Gastroesophageal sphincter (tissue), 4 donors: ENCODE measurements around the gene CRTC3. TPM values are rescaled to one million over a fixed set of nuclear protein-coding genes. Genes with fewer than 3 reads are reported as not detected.
A peak's percentile ranks its signal among the peaks of the same experiment; 100 is the strongest.

Experiments
- ATAC-seq: fragments of 150-250 bp; one replicate; pipeline ENCODE4 v1.9.1; 2016; ENCODE audit warnings: mild to moderate bottlenecking, moderate library complexity
- H3K27ac ChIP-seq, 4 donors: fragments of 200-600 bp; sonication (generic) in 3 of 4; 1 replicate in 3 of 4; 2 replicates in 1 of 4; pipeline ENCODE4 v1.5.1; 2016 to 2019
- H3K27me3 ChIP-seq: fragments of 200-600 bp; sonication (generic); one replicate; pipeline ENCODE4 v1.5.1; 2019
- H3K36me3 ChIP-seq, 2 donors: fragments of 200-600 bp; sonication (generic); one replicate each; pipeline ENCODE4 v1.5.1; 2019; ENCODE audit warnings: control low read depth in 1 of 2
- H3K4me1 ChIP-seq, 3 donors: fragments of 200-600 bp; sonication (generic); 1 replicate in 2 of 3; 2 replicates in 1 of 3; pipeline ENCODE4 v1.5.1; 2016 to 2019; ENCODE audit warnings: control low read depth in 2 of 3
- H3K4me3 ChIP-seq, 2 donors: fragments of 200-600 bp; sonication (generic); one replicate each; pipeline ENCODE4 v1.5.1; 2019; ENCODE audit warnings: mild to moderate bottlenecking in 1 of 2, moderate library complexity in 1 of 2
- H3K9me3 ChIP-seq, 3 donors: fragments of 200-600 bp; sonication (generic); one replicate each; pipeline ENCODE4 v1.5.1; 2017 to 2019; ENCODE audit warnings: control low read depth in 2 of 3
- EP300 ChIP-seq: sonication (generic); formaldehyde crosslinking; IDR thresholded peaks from one replicate; pipeline ENCODE4 v1.6.1; 2017; ENCODE audit warnings: antibody characterized with exemption, mild to moderate bottlenecking
- POLR2A ChIP-seq, 2 donors: fragments of 450-650 bp; IDR thresholded peaks; one replicate each; pipeline ENCODE4 v1.6.1; 2017; ENCODE audit warnings: antibody characterized with exemption in 2 of 2, mild to moderate bottlenecking in 2 of 2, moderate library complexity in 1 of 2
- POLR2AphosphoS5 ChIP-seq: sonication (generic); formaldehyde crosslinking; IDR thresholded peaks from one replicate; pipeline ENCODE4 v1.6.1; 2017; ENCODE audit warnings: antibody characterized with exemption
- WGBS, 2 donors: methylation state at CpG; one replicate each; pipeline ENCODE4 v1.1.5; 2018; ENCODE audit warnings: low coverage in 1 of 2; 5-methylcytosine and 5-hydroxymethylcytosine counted together
- total RNA-seq, 4 donors: library from RNA; depleted of rRNA; stranded (reverse); fragments of >200 nt; gene quantifications; one replicate each; pipeline ENCODE4 v1.1.0, GENCODE V29; 2016
- TF ChIP-seq, protein P1 (sequence below), 4 experiments: fragments of 200-600 bp in 2 of 4; fragments of 450-650 bp in 2 of 4; sonication (generic) in 1 of 4; IDR thresholded peaks; one replicate each; pipeline ENCODE4 v1.5.1; 2017 to 2019; ENCODE audit warnings: antibody characterized with exemption in 4 of 4, mild to moderate bottlenecking in 2 of 4, moderate library complexity in 2 of 4

CRTC3 gene
- total RNA-seq, 4 donors from 2014 or later, result 44.5 to 68.6 (median 65.6) TPM

DNA sequence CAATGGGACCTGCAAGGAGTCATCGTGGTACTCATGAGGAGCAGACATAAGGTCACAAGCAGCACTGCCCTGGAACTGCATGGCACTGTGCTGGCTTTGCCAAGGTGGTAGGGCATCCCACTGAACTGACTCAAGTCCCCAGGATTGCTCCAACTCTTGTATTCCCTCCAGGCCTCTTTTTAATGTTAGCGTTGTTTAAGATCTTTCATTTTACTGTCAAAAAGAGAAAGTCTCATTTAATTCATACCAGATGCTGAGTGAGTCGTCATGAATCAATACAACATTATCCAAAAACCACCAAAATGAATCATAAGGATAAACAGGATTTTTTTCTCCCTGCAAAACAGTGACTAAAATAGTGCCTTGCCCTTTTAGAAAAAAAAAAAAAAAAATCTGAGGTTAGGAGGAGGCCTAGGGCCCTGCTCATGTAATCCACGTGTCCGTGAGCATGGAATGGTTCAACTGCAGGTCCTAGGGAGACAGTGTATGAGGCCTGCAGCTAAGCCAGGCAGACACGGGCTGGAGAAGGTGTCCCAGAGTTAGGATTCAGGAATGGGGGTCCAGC is 150.7 kb downstream of the CRTC3 start:
- TF ChIP-seq POLR2AphosphoS5 (peak; percentile 58), POLR2A (IDR thresholded peaks at IDR 0.05) (no peak)
- Histone ChIP-seq H3K4me3 (no peak overlapping the region), H3K27me3 (no peaks in the 10 kb centered on the region), H3K36me3 (no peaks in the 10 kb centered on the region), H3K27ac (peak overlapping the region; percentile 15 to 68 (median 63)), H3K4me1 (peaks cover 0 to 14% (median 10%) of the 10 kb centered on the region in 3 donors), H3K9me3 (no peaks in the 10 kb centered on the region)
- peak; percentile 86 for ATAC-seq
- 5 to 30% methylated on average over 2 to 6 of the region's 6 CpGs for WGBS, 2 donors

DNA sequence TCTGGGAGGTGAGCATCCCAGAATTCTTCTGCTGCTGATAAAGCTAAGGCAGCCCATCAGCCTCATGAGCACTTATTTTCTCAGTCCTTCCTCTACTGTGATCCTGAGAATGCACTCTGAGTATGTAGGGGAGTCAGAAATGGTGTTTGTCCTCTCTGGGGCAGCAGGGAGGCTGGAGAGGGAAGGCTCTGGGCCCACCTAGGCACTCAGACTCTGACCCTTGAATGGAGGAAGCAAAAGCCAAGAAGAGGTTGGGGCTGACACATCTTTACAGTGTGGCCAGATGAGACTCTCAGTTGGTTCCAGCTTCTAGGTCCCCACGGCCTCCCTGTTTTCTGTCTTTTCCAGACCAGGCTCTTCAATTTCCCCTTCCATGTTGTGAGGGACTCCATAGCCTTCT is 151.3 kb downstream of the CRTC3 start:
- WGBS, 2 donors, result 71 to 80% methylated on average over 1 of the region's 1 CpG
- H3K27ac ChIP-seq, result peak overlapping the region; percentile 15 to 68 (median 60)
- no peaks in the 10 kb centered on the region for H3K9me3 ChIP-seq
- no peak for ATAC-seq
- H3K27me3 ChIP-seq, result no peaks in the 10 kb centered on the region
- H3K36me3 ChIP-seq, result no peaks in the 10 kb centered on the region
- peaks cover 0 to 14% (median 10%) of the 10 kb centered on the region in 3 donors for H3K4me1 ChIP-seq
- TF ChIP-seq, protein P1, sequence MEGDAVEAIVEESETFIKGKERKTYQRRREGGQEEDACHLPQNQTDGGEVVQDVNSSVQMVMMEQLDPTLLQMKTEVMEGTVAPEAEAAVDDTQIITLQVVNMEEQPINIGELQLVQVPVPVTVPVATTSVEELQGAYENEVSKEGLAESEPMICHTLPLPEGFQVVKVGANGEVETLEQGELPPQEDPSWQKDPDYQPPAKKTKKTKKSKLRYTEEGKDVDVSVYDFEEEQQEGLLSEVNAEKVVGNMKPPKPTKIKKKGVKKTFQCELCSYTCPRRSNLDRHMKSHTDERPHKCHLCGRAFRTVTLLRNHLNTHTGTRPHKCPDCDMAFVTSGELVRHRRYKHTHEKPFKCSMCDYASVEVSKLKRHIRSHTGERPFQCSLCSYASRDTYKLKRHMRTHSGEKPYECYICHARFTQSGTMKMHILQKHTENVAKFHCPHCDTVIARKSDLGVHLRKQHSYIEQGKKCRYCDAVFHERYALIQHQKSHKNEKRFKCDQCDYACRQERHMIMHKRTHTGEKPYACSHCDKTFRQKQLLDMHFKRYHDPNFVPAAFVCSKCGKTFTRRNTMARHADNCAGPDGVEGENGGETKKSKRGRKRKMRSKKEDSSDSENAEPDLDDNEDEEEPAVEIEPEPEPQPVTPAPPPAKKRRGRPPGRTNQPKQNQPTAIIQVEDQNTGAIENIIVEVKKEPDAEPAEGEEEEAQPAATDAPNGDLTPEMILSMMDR (IDR thresholded peaks at IDR 0.05), result no peak
- TF ChIP-seq POLR2A (IDR thresholded peaks at IDR 0.05) (no peak), EP300 (no peak), POLR2AphosphoS5 (no peak)
- no peak overlapping the region for H3K4me3 ChIP-seq

- no peaks in the 10 kb centered on the region for H3K36me3 ChIP-seq
- 57 to 63% methylated on average over 3 to 4 of the region's 9 CpGs for WGBS, 2 donors
- H3K27me3 ChIP-seq, result no peaks in the 10 kb centered on the region
- no peak for ATAC-seq
- peaks cover 0 to 14% (median 10%) of the 10 kb centered on the region in 3 donors for H3K4me1 ChIP-seq
- no peak overlapping the region for H3K4me3 ChIP-seq
- no peaks in the 10 kb centered on the region for H3K9me3 ChIP-seq
- no peak for TF ChIP-seq POLR2A (IDR thresholded peaks at IDR 0.05)
- TF ChIP-seq EP300, result no peak
- TF ChIP-seq, protein P1 (IDR thresholded peaks at IDR 0.05), result no peak
- TF ChIP-seq POLR2AphosphoS5, result no peak
- peak overlapping the region in 3 of 4 donors; percentile 56 to 68 (median 63) for H3K27ac ChIP-seq
These were observed 151.8 kb downstream of the CRTC3 start for GRCh38 chr15:90681480-90681879.

DNA sequence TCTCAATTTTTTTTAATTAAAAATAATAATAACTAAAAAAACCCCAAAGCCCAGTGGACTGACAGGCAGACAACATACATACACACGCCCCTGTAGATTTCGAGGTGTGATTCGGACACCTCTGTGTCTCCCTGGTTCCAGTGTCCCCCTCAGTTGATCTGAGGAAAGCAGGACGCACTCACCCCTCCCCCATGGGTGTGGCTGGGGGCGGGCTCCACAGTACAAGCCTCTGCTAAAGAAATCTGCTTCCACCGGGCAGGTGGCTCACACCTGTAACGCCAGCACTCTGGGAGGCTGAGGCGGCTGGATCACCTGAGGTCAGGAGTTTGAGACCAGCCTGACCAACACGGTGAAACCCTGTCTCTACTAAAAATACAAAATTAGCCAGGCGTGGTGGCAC is 153.6 kb downstream of the CRTC3 start:
- ATAC-seq, result no peak
- no peak overlapping the region for H3K27ac ChIP-seq
- no peaks in the 10 kb centered on the region for H3K9me3 ChIP-seq
- H3K36me3 ChIP-seq, result no peaks in the 10 kb centered on the region
- H3K4me3 ChIP-seq, result no peak overlapping the region
- no peaks in the 10 kb centered on the region for H3K27me3 ChIP-seq
- H3K4me1 ChIP-seq, result peaks cover 0 to 14% (median 10%) of the 10 kb centered on the region in 3 donors
- 88 to 95% methylated on average over 3 to 4 of the region's 10 CpGs for WGBS, 2 donors
- TF ChIP-seq POLR2A (IDR thresholded peaks at IDR 0.05) (no peak), POLR2AphosphoS5 (no peak), EP300 (no peak)
- TF ChIP-seq, protein P1 (IDR thresholded peaks at IDR 0.05), result no peak

DNA sequence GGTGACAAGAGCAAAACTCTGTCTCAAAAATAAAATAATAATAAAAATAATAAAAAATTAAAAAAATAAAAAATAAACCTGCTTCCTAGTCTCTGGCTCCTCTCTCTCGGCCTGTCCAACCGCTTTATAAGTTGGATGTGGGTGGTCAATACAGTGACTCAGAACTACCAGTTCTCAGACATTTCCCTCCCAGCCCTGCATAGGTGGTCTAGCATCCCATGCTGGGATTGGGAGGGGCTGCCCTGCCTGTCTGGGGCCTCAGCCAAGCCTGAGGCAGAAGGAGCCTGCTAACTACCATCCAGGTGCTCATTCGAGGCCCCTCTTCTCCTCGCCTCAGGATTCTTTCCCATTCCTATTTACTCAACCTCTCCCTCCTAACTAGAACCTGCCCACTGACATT is 154.2 kb downstream of the CRTC3 start:
- no peak overlapping the region for H3K27ac ChIP-seq
- peaks cover 0 to 14% (median 10%) of the 10 kb centered on the region in 3 donors for H3K4me1 ChIP-seq
- no peaks in the 10 kb centered on the region for H3K27me3 ChIP-seq
- H3K9me3 ChIP-seq, result no peaks in the 10 kb centered on the region
- no peak for ATAC-seq
- TF ChIP-seq POLR2A (IDR thresholded peaks at IDR 0.05), result no peak
- H3K36me3 ChIP-seq, result no peaks in the 10 kb centered on the region
- 83 to 87% methylated on average over 4 of the region's 4 CpGs for WGBS, 2 donors
- H3K4me3 ChIP-seq, result no peak overlapping the region

DNA sequence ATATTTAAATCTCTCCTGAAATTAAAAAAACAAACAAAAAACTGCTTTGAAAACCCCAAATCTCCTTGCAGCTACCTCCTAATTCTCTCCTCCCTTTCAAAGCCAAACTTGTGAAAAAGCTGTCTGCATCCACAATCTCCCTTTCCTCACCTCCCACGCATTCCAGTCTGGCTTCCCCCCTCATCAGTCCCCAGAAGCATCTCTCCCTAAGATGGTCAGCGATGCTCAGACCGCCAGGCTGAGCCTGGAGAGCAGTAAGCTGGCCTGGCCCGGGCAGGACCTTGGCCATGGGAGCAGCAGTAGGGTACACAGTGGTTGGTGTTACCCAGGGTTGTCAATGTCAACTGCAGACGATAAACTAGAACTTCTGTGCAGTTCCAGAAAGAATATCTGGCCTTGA is 154.6 kb downstream of the CRTC3 start:
- Histone ChIP-seq H3K36me3 (no peaks in the 10 kb centered on the region), H3K27me3 (no peaks in the 10 kb centered on the region), H3K27ac (no peak overlapping the region), H3K4me1 (peaks cover 0 to 14% (median 10%) of the 10 kb centered on the region in 3 donors), H3K4me3 (no peak overlapping the region), H3K9me3 (no peaks in the 10 kb centered on the region)
- no peak for TF ChIP-seq POLR2AphosphoS5
- no peak for TF ChIP-seq POLR2A (IDR thresholded peaks at IDR 0.05)
- TF ChIP-seq, protein P1 (IDR thresholded peaks at IDR 0.05), result no peak
- no peak for TF ChIP-seq EP300
- 80 to 86% methylated on average over 1 to 5 of the region's 5 CpGs for WGBS, 2 donors
- ATAC-seq, result no peak
